Epithelial cell of proximal tubule (primary cell): ENCODE results near the gene AR. TPM values are rescaled to one million over a fixed set of nuclear protein-coding genes. Genes with fewer than 3 reads are reported as not detected.

Experiments used
- DNase-seq: peaks from one replicate; pipeline ENCODE4 v3.0.0-alpha.2; 2011; ENCODE audit warnings: low read depth
- H3K4me3 ChIP-seq: 2 replicates; pipeline ENCODE4 v1.5.1; 2011; ENCODE audit warnings: low read depth, mild to moderate bottlenecking, low read length
- total RNA-seq: library from RNA; depleted of rRNA; stranded (reverse); fragments of >200 nt; gene quantifications from 2 replicates; pipeline ENCODE4 v1.2.3, GENCODE V29; 2015
- TF ChIP-seq, protein P1 (sequence below): conservative IDR thresholded peaks from 2 replicates; pipeline ENCODE4 v1.5.1; 2012; ENCODE audit warnings: low read depth, mild to moderate bottlenecking, low read length

Gene AR, protein sequence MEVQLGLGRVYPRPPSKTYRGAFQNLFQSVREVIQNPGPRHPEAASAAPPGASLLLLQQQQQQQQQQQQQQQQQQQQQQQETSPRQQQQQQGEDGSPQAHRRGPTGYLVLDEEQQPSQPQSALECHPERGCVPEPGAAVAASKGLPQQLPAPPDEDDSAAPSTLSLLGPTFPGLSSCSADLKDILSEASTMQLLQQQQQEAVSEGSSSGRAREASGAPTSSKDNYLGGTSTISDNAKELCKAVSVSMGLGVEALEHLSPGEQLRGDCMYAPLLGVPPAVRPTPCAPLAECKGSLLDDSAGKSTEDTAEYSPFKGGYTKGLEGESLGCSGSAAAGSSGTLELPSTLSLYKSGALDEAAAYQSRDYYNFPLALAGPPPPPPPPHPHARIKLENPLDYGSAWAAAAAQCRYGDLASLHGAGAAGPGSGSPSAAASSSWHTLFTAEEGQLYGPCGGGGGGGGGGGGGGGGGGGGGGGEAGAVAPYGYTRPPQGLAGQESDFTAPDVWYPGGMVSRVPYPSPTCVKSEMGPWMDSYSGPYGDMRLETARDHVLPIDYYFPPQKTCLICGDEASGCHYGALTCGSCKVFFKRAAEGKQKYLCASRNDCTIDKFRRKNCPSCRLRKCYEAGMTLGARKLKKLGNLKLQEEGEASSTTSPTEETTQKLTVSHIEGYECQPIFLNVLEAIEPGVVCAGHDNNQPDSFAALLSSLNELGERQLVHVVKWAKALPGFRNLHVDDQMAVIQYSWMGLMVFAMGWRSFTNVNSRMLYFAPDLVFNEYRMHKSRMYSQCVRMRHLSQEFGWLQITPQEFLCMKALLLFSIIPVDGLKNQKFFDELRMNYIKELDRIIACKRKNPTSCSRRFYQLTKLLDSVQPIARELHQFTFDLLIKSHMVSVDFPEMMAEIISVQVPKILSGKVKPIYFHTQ
- 0.40 TPM in 1 of 2 replicates, not detected in the other for total RNA-seq

DNA sequence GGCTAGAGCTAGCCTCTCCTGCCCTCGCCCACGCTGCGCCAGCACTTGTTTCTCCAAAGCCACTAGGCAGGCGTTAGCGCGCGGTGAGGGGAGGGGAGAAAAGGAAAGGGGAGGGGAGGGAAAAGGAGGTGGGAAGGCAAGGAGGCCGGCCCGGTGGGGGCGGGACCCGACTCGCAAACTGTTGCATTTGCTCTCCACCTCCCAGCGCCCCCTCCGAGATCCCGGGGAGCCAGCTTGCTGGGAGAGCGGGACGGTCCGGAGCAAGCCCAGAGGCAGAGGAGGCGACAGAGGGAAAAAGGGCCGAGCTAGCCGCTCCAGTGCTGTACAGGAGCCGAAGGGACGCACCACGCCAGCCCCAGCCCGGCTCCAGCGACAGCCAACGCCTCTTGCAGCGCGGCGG, at the start of gene AR:
Gene AR, plus strand, starts transcription at position 204 of the 400 bp plus-strand sequence. CDS start 1,126 bp downstream, outside the sequence.
- peak within 1 kb of the TSS; percentile 59 for H3K4me3 ChIP-seq
- TF ChIP-seq, protein P1, sequence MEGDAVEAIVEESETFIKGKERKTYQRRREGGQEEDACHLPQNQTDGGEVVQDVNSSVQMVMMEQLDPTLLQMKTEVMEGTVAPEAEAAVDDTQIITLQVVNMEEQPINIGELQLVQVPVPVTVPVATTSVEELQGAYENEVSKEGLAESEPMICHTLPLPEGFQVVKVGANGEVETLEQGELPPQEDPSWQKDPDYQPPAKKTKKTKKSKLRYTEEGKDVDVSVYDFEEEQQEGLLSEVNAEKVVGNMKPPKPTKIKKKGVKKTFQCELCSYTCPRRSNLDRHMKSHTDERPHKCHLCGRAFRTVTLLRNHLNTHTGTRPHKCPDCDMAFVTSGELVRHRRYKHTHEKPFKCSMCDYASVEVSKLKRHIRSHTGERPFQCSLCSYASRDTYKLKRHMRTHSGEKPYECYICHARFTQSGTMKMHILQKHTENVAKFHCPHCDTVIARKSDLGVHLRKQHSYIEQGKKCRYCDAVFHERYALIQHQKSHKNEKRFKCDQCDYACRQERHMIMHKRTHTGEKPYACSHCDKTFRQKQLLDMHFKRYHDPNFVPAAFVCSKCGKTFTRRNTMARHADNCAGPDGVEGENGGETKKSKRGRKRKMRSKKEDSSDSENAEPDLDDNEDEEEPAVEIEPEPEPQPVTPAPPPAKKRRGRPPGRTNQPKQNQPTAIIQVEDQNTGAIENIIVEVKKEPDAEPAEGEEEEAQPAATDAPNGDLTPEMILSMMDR, result no peak
- no peak for DNase-seq

GRCh38 chrX:67500617-67501016, 43.2 kb upstream of the AR start:
- TF ChIP-seq, protein P1, result no peak
- H3K4me3 ChIP-seq, result no peak overlapping the region
- DNase-seq, result no peak

GRCh38 chrX:67503004-67503403, 40.8 kb upstream of the AR start:
- TF ChIP-seq, protein P1, result no peak
- DNase-seq, result no peak
- H3K4me3 ChIP-seq, result no peak overlapping the region

DNA sequence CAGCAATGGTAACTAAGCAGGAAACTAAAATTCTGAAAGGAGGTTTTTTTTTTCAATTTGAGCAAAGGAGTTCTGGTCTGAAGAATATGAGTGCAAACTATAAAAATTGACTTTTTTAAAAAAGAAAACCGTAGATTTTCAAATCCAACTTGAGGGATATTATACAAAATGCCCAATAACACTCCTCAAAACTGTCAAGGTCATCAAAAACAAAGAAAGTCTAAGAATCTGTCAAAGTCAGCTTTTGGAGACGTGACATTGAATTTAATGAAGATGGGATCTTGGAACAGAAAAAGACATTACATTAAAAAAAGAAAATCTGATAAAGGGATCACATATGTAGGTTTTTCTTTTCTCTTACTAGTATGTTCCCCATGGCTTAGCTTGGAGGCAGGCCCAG, 40.4 kb upstream of the AR start:
- H3K4me3 ChIP-seq, result no peak overlapping the region
- TF ChIP-seq, protein P1, result no peak
- DNase-seq, result no peak

DNA sequence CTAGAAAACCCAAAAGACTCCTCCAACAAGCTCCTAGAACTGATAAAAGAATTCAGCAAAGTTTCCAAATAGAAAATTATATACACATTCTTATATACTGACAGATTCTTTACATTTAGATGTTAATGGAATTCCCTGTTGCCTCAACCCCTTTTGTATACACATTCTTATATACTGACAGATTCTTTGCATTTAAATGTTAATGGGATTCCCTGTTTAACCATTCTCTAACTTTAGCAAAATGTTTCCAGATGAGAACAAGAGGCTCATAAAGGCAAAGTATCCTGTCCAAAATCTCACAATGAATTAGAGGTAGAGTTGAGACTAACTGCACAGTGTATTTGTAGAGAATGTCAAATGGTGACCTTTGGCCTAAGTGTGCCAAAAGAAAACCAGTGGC, 23.1 kb upstream of the AR start:
- DNase-seq, result no peak
- TF ChIP-seq, protein P1, result no peak
- H3K4me3 ChIP-seq, result no peak overlapping the region

GRCh38 chrX:67523002-67523681, 20.7 kb upstream of the AR start:
- TF ChIP-seq, protein P1, result no peak
- DNase-seq, result no peak
- no peak overlapping the region for H3K4me3 ChIP-seq
